WTC11 (cell line): ENCODE results near the gene FOXQ1. TPM values are rescaled to one million over a fixed set of nuclear protein-coding genes. Genes with fewer than 3 reads are reported as not detected.

ENCODE experiments used
- ATAC-seq: fragments of 200-7000 bp; cut with Tn5 transposase; 2 replicates; pipeline ENCODE4 v1.10.0; 2021; ENCODE audit warnings: mild to moderate bottlenecking, moderate library complexity
- CTCF ChIA-PET: fragments of 300-600 bp; sonication (Branson Sonifier 250); formaldehyde crosslinking; loops from one replicate; lab custom pipeline; 2021; ENCODE audit warnings: antibody characterized with exemption; lab: Charles Lee
- POLR2A ChIA-PET: fragments of 350-600 bp; sonication (Branson Sonifier 250); formaldehyde crosslinking; loops from one replicate; lab custom pipeline; 2021; ENCODE audit warnings: antibody characterized with exemption; lab: Charles Lee
- DNase-seq: peaks from one replicate; pipeline ENCODE4 v3.0.0; 2021; ENCODE audit warnings: low spot score
- H3K27ac Mint-ChIP-seq: 2 replicates; pipeline ENCODE4 v1.8.0; 2021; ENCODE audit warnings: mixed read lengths
- H3K27me3 Mint-ChIP-seq: 2 replicates; pipeline ENCODE4 v1.8.0; 2021; ENCODE audit warnings: low read depth, mild to moderate bottlenecking, moderate library complexity, mixed read lengths
- H3K36me3 Mint-ChIP-seq: 2 replicates; pipeline ENCODE4 v1.8.0; 2021; ENCODE audit warnings: mixed read lengths
- H3K4me1 Mint-ChIP-seq: 2 replicates; pipeline ENCODE4 v1.8.0; 2022; ENCODE audit warnings: mixed read lengths
- H3K4me3 Mint-ChIP-seq: 2 replicates; pipeline ENCODE4 v1.8.0; 2021; ENCODE audit warnings: mild to moderate bottlenecking, moderate library complexity, mixed read lengths
- H3K9me3 Mint-ChIP-seq: 2 replicates; pipeline ENCODE4 v1.8.0; 2021; ENCODE audit warnings: mixed read lengths
- ATF3 ChIP-seq: sonication (generic); formaldehyde crosslinking; conservative IDR thresholded peaks from 2 replicates; pipeline ENCODE4 v1.8.1; 2022; ENCODE audit warnings: mild to moderate bottlenecking, missing genetic modification reagents
- CDX4 ChIP-seq: fragments of 250-450 bp; sonication (Bioruptor Pico); IDR thresholded peaks from 2 replicates; pipeline ENCODE4 v1.9.0; 2021; ENCODE audit warnings: moderate library complexity, mild to moderate bottlenecking, inconsistent platforms, borderline replicate concordance
- ELF4 ChIP-seq: sonication (generic); formaldehyde crosslinking; IDR thresholded peaks from 2 replicates; pipeline ENCODE4 v1.8.1; 2022; ENCODE audit warnings: low read depth, mild to moderate bottlenecking, moderate library complexity, missing genetic modification reagents
- ERG ChIP-seq: fragments of 250-450 bp; sonication (Bioruptor Pico); IDR thresholded peaks from 2 replicates; pipeline ENCODE4 v1.8.0; 2021; ENCODE audit warnings: mild to moderate bottlenecking
- FOXK1 ChIP-seq: sonication (generic); formaldehyde crosslinking; IDR thresholded peaks from 2 replicates; pipeline ENCODE4 v1.8.0; 2022; ENCODE audit warnings: mild to moderate bottlenecking, moderate library complexity, missing genetic modification reagents
- FOXP1 ChIP-seq: sonication (generic); formaldehyde crosslinking; IDR thresholded peaks from 2 replicates; pipeline ENCODE4 v1.8.0; 2022; ENCODE audit warnings: missing genetic modification reagents, mild to moderate bottlenecking, moderate library complexity, borderline replicate concordance
- JAZF1 ChIP-seq: fragments of 250-450 bp; sonication (Bioruptor Pico); IDR thresholded peaks from 2 replicates; pipeline ENCODE4 v1.9.0; 2021; ENCODE audit warnings: moderate library complexity, mild to moderate bottlenecking, inconsistent platforms
- KAT7 ChIP-seq: sonication (generic); formaldehyde crosslinking; IDR thresholded peaks from 2 replicates; pipeline ENCODE4 v1.8.1; 2023; ENCODE audit warnings: missing genetic modification reagents, mild to moderate bottlenecking, borderline replicate concordance
- RELA ChIP-seq: sonication (generic); formaldehyde crosslinking; IDR thresholded peaks from 2 replicates; pipeline ENCODE4 v1.8.1; 2022; ENCODE audit warnings: missing genetic modification reagents, mild to moderate bottlenecking, borderline replicate concordance
- RORB ChIP-seq: fragments of 250-450 bp; sonication (Bioruptor Pico); IDR thresholded peaks from 2 replicates; pipeline ENCODE4 v1.9.0; 2021; ENCODE audit warnings: mild to moderate bottlenecking
- USF1 ChIP-seq: sonication (generic); formaldehyde crosslinking; IDR thresholded peaks from 2 replicates; pipeline ENCODE4 v1.8.0; 2022; ENCODE audit warnings: mild to moderate bottlenecking, missing genetic modification reagents
- ZNF219 ChIP-seq: sonication (generic); formaldehyde crosslinking; IDR thresholded peaks from 2 replicates; pipeline ENCODE4 v1.8.0; 2023; ENCODE audit warnings: missing genetic modification reagents, mild to moderate bottlenecking, borderline replicate concordance
- ZNF512 ChIP-seq: sonication (generic); formaldehyde crosslinking; IDR thresholded peaks from 2 replicates; pipeline ENCODE4 v1.8.1; 2022; ENCODE audit warnings: missing genetic modification reagents, borderline replicate concordance
- ZNF532 ChIP-seq: fragments of 250-450 bp; sonication (Bioruptor Pico); IDR thresholded peaks from 2 replicates; pipeline ENCODE4 v1.9.0; 2021; ENCODE audit warnings: mild to moderate bottlenecking, borderline replicate concordance
- ZSCAN18 ChIP-seq: fragments of 250-450 bp; sonication (Bioruptor Pico); IDR thresholded peaks from 2 replicates; pipeline ENCODE4 v2.1.2; 2022; ENCODE audit warnings: mild to moderate bottlenecking, moderate library complexity
- total RNA-seq: library from RNA; stranded (reverse); gene quantifications from 3 replicates; pipeline ENCODE4 v1.2.3, GENCODE V29; 2021

Gene FOXQ1
- total RNA-seq, 1 experiment from 2014 or later: 0.35 TPM

- no peak for TF ChIP-seq ZNF532 (CRISPR knock-in tag)
- no peak for TF ChIP-seq ZSCAN18 (CRISPR knock-in tag)
- TF ChIP-seq FOXP1 (CRISPR knock-in tag): no peak
These were observed 16.5 kb upstream of the FOXQ1 start (continued) for GRCh38 chr6:1295420-1295819.

GRCh38 chr6:1296079-1296478, 15.8 kb upstream of the FOXQ1 start:
- Mint-ChIP-seq H3K27me3 (peaks cover 10% of the 10 kb centered on the region), H3K36me3 (no peaks in the 10 kb centered on the region), H3K4me1 (no peaks in the 10 kb centered on the region), H3K9me3 (peaks cover 11% of the 10 kb centered on the region), H3K27ac (no peak overlapping the region), H3K4me3 (no peak overlapping the region)
- no peak for TF ChIP-seq CDX4 (CRISPR knock-in tag)
- no peak for TF ChIP-seq JAZF1 (CRISPR knock-in tag)
- no peak for TF ChIP-seq FOXK1 (CRISPR knock-in tag)
- ChIA-PET POLR2A (no interaction called here), CTCF (no interaction called here)
- no peak for DNase-seq
- no peak for ATAC-seq

GRCh38 chr6:1296542-1296941, 15.4 kb upstream of the FOXQ1 start:
- no peak for DNase-seq
- no peak overlapping the region for H3K27ac Mint-ChIP-seq
- TF ChIP-seq USF1 (CRISPR knock-in tag) (no peak), RORB (CRISPR knock-in tag) (no peak), KAT7 (CRISPR knock-in tag) (no peak), ERG (CRISPR knock-in tag) (no peak), ELF4 (CRISPR knock-in tag) (no peak), FOXP1 (CRISPR knock-in tag) (no peak), RELA (CRISPR knock-in tag) (no peak), ZNF512 (no peak), ZNF219 (CRISPR knock-in tag) (no peak), ATF3 (CRISPR knock-in tag) (no peak)
- TF ChIP-seq, all 79 proteins: peak for 0
- Mint-ChIP-seq H3K4me1 (no peaks in the 10 kb centered on the region), H3K27me3 (peaks cover 15% of the 10 kb centered on the region), H3K4me3 (no peak overlapping the region), H3K36me3 (no peaks in the 10 kb centered on the region), H3K9me3 (peaks cover 12% of the 10 kb centered on the region)
- POLR2A ChIA-PET: no interaction called here
- ATAC-seq: no peak
- CTCF ChIA-PET: no interaction called here
